HCT116 (cell line): ENCODE data around the gene CTRB2. TPM values are rescaled to one million over a fixed set of nuclear protein-coding genes. Genes with fewer than 3 reads are reported as not detected.
A peak's percentile ranks its signal among the peaks of the same experiment; 100 is the strongest.

Experiments
- ATAC-seq: fragments of 200-7000 bp; cut with Tn5 transposase; 2 replicates; pipeline ENCODE4 v1.9.1; 2020; ENCODE audit warnings: mild to moderate bottlenecking, moderate library complexity
- BruUV-seq: library from RNA; stranded (reverse); fragments of 400-500 nt; replicated peaks from 2 replicates; lab custom pipeline; 2021; lab: Mats Ljungman, UMichigan
- CTCF ChIA-PET: fragments of 300-600 bp; sonication (Branson Sonifier 250); formaldehyde crosslinking; loops from one replicate; lab custom pipeline; 2021; ENCODE audit warnings: antibody characterized with exemption; lab: Charles Lee
- POLR2A ChIA-PET: fragments of 300-600, 350-600 bp; sonication (Branson Sonifier 250); formaldehyde crosslinking; loops from one replicate; lab custom pipeline; 2021; ENCODE audit warnings: antibody characterized with exemption; lab: Charles Lee
- RAD21 ChIA-PET, 2 experiments: fragments of 300-600 bp; sonication (Branson Sonifier 250); formaldehyde crosslinking; loops; one replicate each; lab custom pipeline; 2023; ENCODE audit warnings: low total read pairs in 2 of 2; ENCODE audit not compliant: uncharacterized antibody in 2 of 2, unreplicated experiment in 2 of 2, low non-redundant PET in 1 of 2; lab: Charles Lee
- DNase-seq: peaks from one replicate; pipeline ENCODE4 v3.0.0-alpha.2; 2010; ENCODE audit warnings: low read depth, low spot score
- H2AFZ ChIP-seq: fragments of 200-600 bp; shearing (Covaris generic), sonication (generic); 2 replicates; pipeline ENCODE4 v1.6.1; 2017; ENCODE audit warnings: low read depth, mixed run types, mixed read lengths, antibody characterized with exemption, low read length; ENCODE audit not compliant: poor library complexity, severe bottlenecking
- H3K27ac ChIP-seq: 2 replicates; pipeline ENCODE4 v1.5.1; 2012; ENCODE audit warnings: low read depth, low read length
- H3K27me3 ChIP-seq: fragments of 200-600 bp; sonication (generic); 2 replicates; pipeline ENCODE4 v1.6.1; 2016; ENCODE audit warnings: mixed run types, low read length, mixed read lengths; ENCODE audit not compliant: insufficient read depth
- H3K36me3 ChIP-seq, 2 experiments: fragments of 200-500 bp in 1 of 2; fragments of 200-600 bp in 1 of 2; sonication (Bioruptor generic) in 1 of 2; sonication (generic) in 1 of 2; 2 replicates each; pipeline versions ENCODE4 v1.5.1 to v1.6.1; 2014 to 2016; ENCODE audit warnings: low read length in 2 of 2, inconsistent platforms in 1 of 2, mixed read lengths in 1 of 2, mixed run types in 1 of 2; ENCODE audit not compliant: insufficient read depth in 2 of 2, control insufficient read depth in 1 of 2
- H3K4me1 ChIP-seq, 2 experiments: fragments of 200-600 bp in 1 of 2; sonication (generic) in 1 of 2; 2 replicates each; pipeline versions ENCODE4 v1.5.1 to v1.6.1; 2012 to 2017; ENCODE audit warnings: low read length in 2 of 2, inconsistent platforms in 1 of 2, mild to moderate bottlenecking in 1 of 2, mixed read lengths in 1 of 2, mixed run types in 1 of 2, moderate library complexity in 1 of 2; ENCODE audit not compliant: insufficient read depth in 2 of 2, control insufficient read depth in 1 of 2
- H3K4me2 ChIP-seq: fragments of 200-600 bp; sonication (generic); 2 replicates; pipeline ENCODE4 v1.6.1; 2017; ENCODE audit warnings: mixed run types, low read length, mixed read lengths
- H3K4me3 ChIP-seq, 2 experiments: fragments of 200-600 bp in 1 of 2; sonication (generic) in 1 of 2; replicated peaks in 1 of 2; 2 replicates each; pipeline ENCODE4 v1.5.1; 2011 to 2016; ENCODE audit warnings: low read length in 2 of 2, control low read depth in 1 of 2, low read depth in 1 of 2, mild to moderate bottlenecking in 1 of 2, mixed read lengths in 1 of 2, mixed run types in 1 of 2
- H3K79me2 ChIP-seq: fragments of 200-600 bp; sonication (generic); 2 replicates; pipeline ENCODE4 v1.6.1; 2017; ENCODE audit warnings: mild to moderate bottlenecking, mixed run types, low read length, moderate library complexity, mixed read lengths; ENCODE audit not compliant: insufficient read depth
- H3K9ac ChIP-seq: fragments of 200-600 bp; sonication (generic); 2 replicates; pipeline ENCODE4 v1.6.1; 2016; ENCODE audit warnings: low read length, mixed read lengths
- H3K9me2 ChIP-seq: fragments of 200-600 bp; sonication (generic), shearing (Covaris generic); 2 replicates; pipeline ENCODE4 v1.6.1; 2017; ENCODE audit warnings: mixed run types, mild to moderate bottlenecking, moderate library complexity; ENCODE audit not compliant: insufficient read depth
- H3K9me3 ChIP-seq, 2 experiments: fragments of 200-500 bp in 1 of 2; fragments of 200-600 bp in 1 of 2; sonication (Bioruptor generic) in 1 of 2; sonication (generic) in 1 of 2; 2 replicates each; pipeline ENCODE4 v1.6.1; 2014 to 2017; ENCODE audit warnings: low read length in 2 of 2, mixed read lengths in 2 of 2, inconsistent platforms in 1 of 2, low read depth in 1 of 2, mild to moderate bottlenecking in 1 of 2, mixed run types in 1 of 2, moderate library complexity in 1 of 2; ENCODE audit not compliant: control insufficient read depth in 1 of 2, insufficient read depth in 1 of 2
- H4K20me1 ChIP-seq: fragments of 200-600 bp; sonication (generic), shearing (Covaris generic); 2 replicates; pipeline ENCODE4 v1.6.1; 2017; ENCODE audit warnings: mixed run types, mild to moderate bottlenecking, moderate library complexity; ENCODE audit not compliant: insufficient read depth
- ATF3 ChIP-seq: IDR thresholded peaks from 2 replicates; pipeline ENCODE4 v1.6.1; 2012
- CEBPB ChIP-seq: IDR thresholded peaks from 2 replicates; pipeline ENCODE4 v1.6.1; 2012; ENCODE audit warnings: low read depth
- CTCF ChIP-seq, 3 experiments: fragments of 200-600 bp in 1 of 3; sonication (generic) in 1 of 3; IDR thresholded peaks in 2 of 3; conservative IDR thresholded peaks in 1 of 3; 2 replicates each; pipeline ENCODE4 v1.5.1; 2012 to 2017; ENCODE audit warnings: low read depth in 2 of 3, low read length in 2 of 3, antibody characterized with exemption in 1 of 3, borderline replicate concordance in 1 of 3, control low read depth in 1 of 3, mild to moderate bottlenecking in 1 of 3, mixed read lengths in 1 of 3, mixed run types in 1 of 3, moderate library complexity in 1 of 3; ENCODE audit not compliant: insufficient read depth in 1 of 3
- ELF1 ChIP-seq: IDR thresholded peaks from 2 replicates; pipeline ENCODE4 v1.6.1; 2012; ENCODE audit warnings: low read depth, borderline replicate concordance
- EZH2phosphoT487 ChIP-seq: fragments of 200-600 bp; IDR thresholded peaks from 2 replicates; pipeline ENCODE4 v1.6.1; 2018; ENCODE audit warnings: antibody characterized with exemption, borderline replicate concordance
- JUND ChIP-seq: IDR thresholded peaks from 2 replicates; pipeline ENCODE4 v1.6.1; 2012
- MAX ChIP-seq: IDR thresholded peaks from 2 replicates; pipeline ENCODE4 v1.6.1; 2012
- POLR2AphosphoS5 ChIP-seq: IDR thresholded peaks from 2 replicates; pipeline ENCODE4 v1.6.1; 2011; ENCODE audit warnings: mild to moderate bottlenecking, low read depth, low read length, moderate library complexity
- RAD21 ChIP-seq: IDR thresholded peaks from 2 replicates; pipeline ENCODE4 v1.6.1; 2012; ENCODE audit warnings: low read depth, mild to moderate bottlenecking
- SIN3A ChIP-seq: IDR thresholded peaks from 2 replicates; pipeline ENCODE4 v1.6.1; 2012; ENCODE audit warnings: low read depth
- SP1 ChIP-seq: IDR thresholded peaks from 2 replicates; pipeline ENCODE4 v1.6.1; 2012; ENCODE audit warnings: low read depth
- YY1 ChIP-seq: IDR thresholded peaks from 2 replicates; pipeline ENCODE4 v1.6.1; 2011; ENCODE audit warnings: low read length, low read depth, moderate library complexity, mild to moderate bottlenecking; ENCODE audit not compliant: insufficient replicate concordance; ENCODE audit errors: extremely low read depth
- ZNF274 ChIP-seq: fragments of 200-500 bp; sonication (Bioruptor generic); IDR thresholded peaks from 2 replicates; pipeline ENCODE4 v1.6.1; 2014; ENCODE audit warnings: mild to moderate bottlenecking, low read depth, low read length, inconsistent platforms
- intact Hi-C: fragments of 100-400 bp; cut with micrococcal nuclease; formaldehyde crosslinking; loops from 2 replicates; pipeline ENCODE4 v1.10.0; 2022
- total RNA-seq: library from RNA; stranded (reverse); gene quantifications from one replicate; pipeline ENCODE4 v1.2.1, GENCODE V29; 2021; ENCODE audit not compliant: unreplicated experiment

The CTRB2 gene
- total RNA-seq, 1 experiment from 2014 or later: 10.0 TPM

- H3K4me1 ChIP-seq: peaks cover 65 to 87% of the 10 kb centered on the region in 2 experiments
- H3K9me2 ChIP-seq: no peaks in the 10 kb centered on the region
- H3K27me3 ChIP-seq: no peaks in the 10 kb centered on the region
- peak overlapping the region; percentile 73 to 87 for H3K4me3 ChIP-seq
- peaks cover 79% of the 10 kb centered on the region for H3K79me2 ChIP-seq
- no peaks in the 10 kb centered on the region; a peak in 1 of 4 replicates for H3K36me3 ChIP-seq
- ChIA-PET POLR2A (interaction anchor here (2.1 kb wide), 1 partner anchor 55 kb away, joined by 5 read pairs; no protein-coding TSS in a partner anchor), RAD21 (no interaction called here), CTCF (interaction anchor here (1.0 to 1.4 kb wide), 2 partner anchors 23 to 135 kb away, joined by 5 read pairs; no protein-coding TSS in a partner anchor)
- no peak for DNase-seq
- H4K20me1 ChIP-seq: no peaks in the 10 kb centered on the region
- no TSS peak for BruUV-seq
- H3K9me3 ChIP-seq: no peaks in the 10 kb centered on the region
- peak overlapping the region; percentile 93 for H3K27ac ChIP-seq
- no peak; the same call in 1 of the 2 replicates for ATAC-seq
- intact Hi-C loops: loop anchor here (2.0 kb wide), 1 partner anchor 15 kb away; no protein-coding TSS in a partner anchor
- H2AFZ ChIP-seq: no peak overlapping the region
- TF ChIP-seq JUND: no peak
- no peak for TF ChIP-seq CEBPB
- TF ChIP-seq POLR2AphosphoS5: no peak
- TF ChIP-seq ZNF274: no peak
- no peak for TF ChIP-seq RAD21
- peak overlapping the region; percentile 91 for H3K9ac ChIP-seq
- H3K4me2 ChIP-seq: peak overlapping the region; percentile 85
These were observed 43.3 kb upstream of the CTRB2 start for GRCh38 chr16:75250089-75250808.

- peak overlapping the region; percentile 85 for H3K4me2 ChIP-seq
- H3K27me3 ChIP-seq: no peaks in the 10 kb centered on the region
- peaks cover 70 to 87% of the 10 kb centered on the region in 2 experiments for H3K4me1 ChIP-seq
- no peaks in the 10 kb centered on the region; a peak in 1 of 4 replicates for H3K36me3 ChIP-seq
- DNase-seq: no peak
- intact Hi-C loops: no loop called here
- H2AFZ ChIP-seq: no peak overlapping the region
- no peaks in the 10 kb centered on the region for H4K20me1 ChIP-seq
- TF ChIP-seq ATF3: no peak
- no peak for TF ChIP-seq CTCF (IDR thresholded peaks at IDR 0.05 in 2 of 3, conservative IDR thresholded peaks at IDR 0.05 in 1 of 3; ENCODE audit: borderline replicate concordance in 1 of 3, insufficient read depth in 1 of 3, low read depth in 2 of 3, low read length in 2 of 3)
- no peak for TF ChIP-seq YY1
- TF ChIP-seq SP1: no peak
- no peak for TF ChIP-seq SIN3A
- TF ChIP-seq ELF1: no peak
- TF ChIP-seq EZH2phosphoT487: no peak
- no peak for TF ChIP-seq MAX
- H3K4me3 ChIP-seq: peak overlapping the region; percentile 73 to 87; a peak in 1 of 4 replicates
- ChIA-PET POLR2A (interaction anchor here (2.1 kb wide), 1 partner anchor 56 kb away, joined by 5 read pairs; no protein-coding TSS in a partner anchor), CTCF (interaction anchor here (1.0 kb wide), 1 partner anchor 23 kb away, joined by 5 read pairs; no protein-coding TSS in a partner anchor), RAD21 (interaction anchor here in 1 of 2 experiments (0.9 kb wide), 1 partner anchor 56 kb away, joined by 3 read pairs; no protein-coding TSS in a partner anchor)
- H3K79me2 ChIP-seq: peaks cover 80% of the 10 kb centered on the region
- H3K9ac ChIP-seq: peak overlapping the region; percentile 91; the same call in 1 of the 2 replicates
- no peaks in the 10 kb centered on the region for H3K9me2 ChIP-seq
- ATAC-seq: no peak
- peak overlapping the region; percentile 93; the same call in 1 of the 2 replicates for H3K27ac ChIP-seq
- H3K9me3 ChIP-seq: no peaks in the 10 kb centered on the region
- BruUV-seq: no TSS peak
These were observed 42.5 kb upstream of the CTRB2 start for GRCh38 chr16:75249441-75249840.
